Testis (tissue), 2 donors: ENCODE data around the gene TTF1.

Source experiments
- POLR2A ChIP-seq: fragments of 450-650 bp; IDR thresholded peaks from one replicate; pipeline ENCODE4 v1.6.1; 2017; ENCODE audit warnings: antibody characterized with exemption, mild to moderate bottlenecking, moderate library complexity
- TF ChIP-seq, protein P1 (sequence below), 3 experiments: fragments of 450-650 bp in 2 of 3; fragments of 200-600 bp in 1 of 3; sonication (generic) in 1 of 3; IDR thresholded peaks; one replicate each; pipeline ENCODE4 v1.5.1; 2016 to 2019; ENCODE audit warnings: antibody characterized with exemption in 3 of 3, mild to moderate bottlenecking in 2 of 3, moderate library complexity in 1 of 3

DNA sequence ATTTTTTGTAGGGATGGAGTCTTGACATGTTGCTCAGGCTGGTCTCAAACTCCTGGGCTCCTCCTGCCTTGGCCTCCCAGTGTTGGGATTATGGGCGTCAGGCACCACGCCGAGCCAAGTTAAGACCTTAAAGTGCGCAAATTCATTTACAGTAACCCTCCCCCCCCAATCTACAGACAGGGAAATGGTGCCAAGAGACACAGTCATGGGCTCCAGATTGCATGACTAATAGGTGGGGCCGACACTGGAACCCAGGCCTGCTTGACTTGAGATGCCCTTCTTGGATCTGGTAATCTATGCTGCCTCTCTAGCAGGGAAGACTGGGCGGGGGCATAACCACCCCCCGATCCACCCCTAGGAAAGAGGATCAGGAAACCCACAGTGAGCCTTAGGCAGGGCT lies 19.5 kb downstream of the TTF1 start:
- TF ChIP-seq, protein P1, sequence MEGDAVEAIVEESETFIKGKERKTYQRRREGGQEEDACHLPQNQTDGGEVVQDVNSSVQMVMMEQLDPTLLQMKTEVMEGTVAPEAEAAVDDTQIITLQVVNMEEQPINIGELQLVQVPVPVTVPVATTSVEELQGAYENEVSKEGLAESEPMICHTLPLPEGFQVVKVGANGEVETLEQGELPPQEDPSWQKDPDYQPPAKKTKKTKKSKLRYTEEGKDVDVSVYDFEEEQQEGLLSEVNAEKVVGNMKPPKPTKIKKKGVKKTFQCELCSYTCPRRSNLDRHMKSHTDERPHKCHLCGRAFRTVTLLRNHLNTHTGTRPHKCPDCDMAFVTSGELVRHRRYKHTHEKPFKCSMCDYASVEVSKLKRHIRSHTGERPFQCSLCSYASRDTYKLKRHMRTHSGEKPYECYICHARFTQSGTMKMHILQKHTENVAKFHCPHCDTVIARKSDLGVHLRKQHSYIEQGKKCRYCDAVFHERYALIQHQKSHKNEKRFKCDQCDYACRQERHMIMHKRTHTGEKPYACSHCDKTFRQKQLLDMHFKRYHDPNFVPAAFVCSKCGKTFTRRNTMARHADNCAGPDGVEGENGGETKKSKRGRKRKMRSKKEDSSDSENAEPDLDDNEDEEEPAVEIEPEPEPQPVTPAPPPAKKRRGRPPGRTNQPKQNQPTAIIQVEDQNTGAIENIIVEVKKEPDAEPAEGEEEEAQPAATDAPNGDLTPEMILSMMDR (IDR thresholded peaks at IDR 0.05), result no peak
- no peak for TF ChIP-seq POLR2A
